Endothelial cell of umbilical vein (primary cell): ENCODE results near the gene SCAPER. TPM values are rescaled to one million over a fixed set of nuclear protein-coding genes. Genes with fewer than 3 reads are reported as not detected.

Source experiments
- BruUV-seq: library from RNA; stranded (reverse); fragments of 400-500 nt; replicated peaks from 2 replicates; lab custom pipeline; 2021; lab: Mats Ljungman, UMichigan
- CTCF ChIA-PET: fragments of 300-600, 350-600 bp; sonication (Branson Sonifier 250); formaldehyde crosslinking; loops from one replicate; lab custom pipeline; 2021; ENCODE audit warnings: antibody characterized with exemption, inconsistent platforms; lab: Charles Lee
- POLR2A ChIA-PET: fragments of 300-600, 350-600 bp; sonication (Branson Sonifier 250); formaldehyde crosslinking; loops from one replicate; lab custom pipeline; 2021; ENCODE audit warnings: antibody characterized with exemption, inconsistent platforms; lab: Charles Lee
- DNase-seq: peaks from one replicate; pipeline ENCODE4 v3.0.0-alpha.2; 2011; ENCODE audit warnings: low read depth, low spot score
- FAIRE-seq: peaks from 2 replicates; lab custom pipeline; 2011; peaks lifted over from hg19 to GRCh38; lab: Jason Lieb, UNC
- H2AFZ ChIP-seq: 2 replicates; pipeline ENCODE4 v1.6.0; 2012; ENCODE audit warnings: low read depth, low read length, control low read depth, inconsistent platforms
- H3K27ac ChIP-seq: 2 replicates; pipeline ENCODE4 v1.5.1; 2011; ENCODE audit warnings: low read depth, mild to moderate bottlenecking, control low read depth, low read length, moderate library complexity; ENCODE audit not compliant: insufficient read depth
- H3K27me3 ChIP-seq, 2 experiments: 2 replicates each; pipeline versions ENCODE4 v1.6.0 to v1.6.1; 2011; ENCODE audit warnings: low read length in 2 of 2, mixed read lengths in 1 of 2; ENCODE audit not compliant: control insufficient read depth in 2 of 2, insufficient read depth in 2 of 2
- H3K36me3 ChIP-seq, 2 experiments: 2 replicates in 1 of 2; 3 replicates in 1 of 2; pipeline ENCODE4 v1.5.1; 2011; ENCODE audit warnings: low read length in 2 of 2, mild to moderate bottlenecking in 1 of 2, moderate library complexity in 1 of 2; ENCODE audit not compliant: control insufficient read depth in 2 of 2, insufficient read depth in 2 of 2; ENCODE audit errors: extremely low read depth in 1 of 2
- H3K4me1 ChIP-seq: 3 replicates; pipeline ENCODE4 v1.5.1; 2011; ENCODE audit warnings: mild to moderate bottlenecking, low read length; ENCODE audit not compliant: control insufficient read depth, insufficient read depth; ENCODE audit errors: extremely low read depth
- H3K4me2 ChIP-seq: 2 replicates; pipeline ENCODE4 v1.6.1; 2011; ENCODE audit warnings: low read length, control low read depth, mixed read lengths; ENCODE audit not compliant: insufficient read depth
- H3K4me3 ChIP-seq, 3 experiments: fragments of 200-600 bp in 1 of 3; sonication (generic), shearing (Covaris generic) in 1 of 3; replicated peaks in 1 of 3; 2 replicates each; pipeline ENCODE4 v1.5.1; 2011 to 2016; ENCODE audit warnings: control low read depth in 3 of 3, low read length in 3 of 3, mild to moderate bottlenecking in 2 of 3, inconsistent platforms in 1 of 3, low read depth in 1 of 3, moderate library complexity in 1 of 3; ENCODE audit not compliant: insufficient read depth in 1 of 3
- H3K79me2 ChIP-seq: 2 replicates; pipeline ENCODE4 v1.6.0; 2012; ENCODE audit warnings: low read length, inconsistent platforms; ENCODE audit not compliant: control insufficient read depth, insufficient read depth
- H3K9ac ChIP-seq: replicated peaks from 2 replicates; pipeline ENCODE3; 2011; ENCODE audit warnings: low read length, control low read depth; ENCODE audit not compliant: insufficient read depth; ENCODE audit errors: extremely low read depth
- H3K9me1 ChIP-seq: replicated peaks from 3 replicates; pipeline ENCODE4 v1.6.0; 2011; ENCODE audit warnings: mild to moderate bottlenecking, low read length; ENCODE audit not compliant: control insufficient read depth, insufficient read depth; ENCODE audit errors: extremely low read depth
- H3K9me3 ChIP-seq: replicated peaks from 2 replicates; pipeline ENCODE4 v1.5.1; 2012; ENCODE audit warnings: low read length, inconsistent platforms; ENCODE audit not compliant: control insufficient read depth, insufficient read depth
- H4K20me1 ChIP-seq: replicated peaks from 2 replicates; pipeline ENCODE3; 2011; ENCODE audit warnings: mild to moderate bottlenecking, low read length; ENCODE audit not compliant: control insufficient read depth, insufficient read depth; ENCODE audit errors: extremely low read depth
- EZH2 ChIP-seq: IDR thresholded peaks from 2 replicates; pipeline ENCODE4 v1.6.1; 2012; ENCODE audit warnings: borderline replicate concordance, low read depth, mild to moderate bottlenecking, moderate library complexity, low read length, inconsistent platforms; ENCODE audit not compliant: severe bottlenecking
- FOS ChIP-seq: IDR thresholded peaks from 2 replicates; pipeline ENCODE4 v1.6.1; 2011; ENCODE audit warnings: mild to moderate bottlenecking, low read length, moderate library complexity, borderline replicate concordance; ENCODE audit not compliant: insufficient read depth
- GATA2 ChIP-seq: IDR thresholded peaks from 2 replicates; pipeline ENCODE4 v1.7.0; 2011; ENCODE audit warnings: low read depth, mild to moderate bottlenecking, moderate library complexity, mixed read lengths, low read length; ENCODE audit not compliant: insufficient read length, insufficient read depth
- JUN ChIP-seq: IDR thresholded peaks from 2 replicates; pipeline ENCODE4 v1.6.1; 2011; ENCODE audit warnings: borderline replicate concordance, low read depth; ENCODE audit not compliant: insufficient read length, insufficient read depth
- MYC ChIP-seq: IDR thresholded peaks from one replicate; pipeline ENCODE4 v1.6.1; 2011; ENCODE audit warnings: mild to moderate bottlenecking, low read depth, low read length
- POLR2A ChIP-seq: IDR thresholded peaks from 2 replicates; pipeline ENCODE4 v1.6.1; 2012; ENCODE audit warnings: low read depth, mild to moderate bottlenecking, control low read depth, low read length
- POLR2AphosphoS5 ChIP-seq: IDR thresholded peaks from 2 replicates; pipeline ENCODE4 v1.6.1; 2012; ENCODE audit warnings: low read depth, mild to moderate bottlenecking, control low read depth, low read length, moderate library complexity; ENCODE audit not compliant: insufficient read depth
- dilution Hi-C: fragments of 300-500 bp; cut with MboI; formaldehyde crosslinking; loops from one replicate; pipeline ENCODE4 v1.15.0; 2019; ENCODE audit warnings: low sequenced_read_pairs; ENCODE audit not compliant: extremely low pct_ligation_motif_present
- intact Hi-C: fragments of 100-400 bp; cut with micrococcal nuclease; formaldehyde crosslinking; loops from one replicate; pipeline ENCODE4 v1.10.0; 2022
- polyA plus RNA-seq, 4 experiments: library from polyadenylated mRNA; depleted of rRNA in 3 of 4; stranded (reverse) in 3 of 4; unstranded in 1 of 4; fragments of >200 nt; gene quantifications; 2 replicates each; pipeline versions ENCODE4 v1.2.1 to v1.2.3, GENCODE V29; 2011 to 2012; ENCODE audit warnings: missing spikeins in 1 of 4
- total RNA-seq: library from RNA; stranded (reverse); gene quantifications from 2 replicates; pipeline ENCODE4 v1.2.3, GENCODE V29; 2021
- TF ChIP-seq, protein P1 (sequence below): IDR thresholded peaks from 2 replicates; pipeline ENCODE4 v1.6.1; 2011; ENCODE audit not compliant: insufficient read depth, insufficient read length
- TF ChIP-seq, protein P2 (sequence below), 2 donors: IDR thresholded peaks; 1 replicate in 1 of 2; 2 replicates in 1 of 2; pipeline ENCODE4 v1.5.1; 2011; ENCODE audit warnings: low read length in 2 of 2, mild to moderate bottlenecking in 2 of 2, moderate library complexity in 2 of 2, control low read depth in 1 of 2, inconsistent platforms in 1 of 2, low read depth in 1 of 2; ENCODE audit not compliant: insufficient read depth in 1 of 2; ENCODE audit errors: extremely low read depth in 1 of 2

Gene SCAPER
- total and polyA plus RNA-seq, 2 donors (not counting 3 experiments of a cell fraction or from before 2014, with no cell fraction given), result 2.7 to 12.7 TPM

DNA sequence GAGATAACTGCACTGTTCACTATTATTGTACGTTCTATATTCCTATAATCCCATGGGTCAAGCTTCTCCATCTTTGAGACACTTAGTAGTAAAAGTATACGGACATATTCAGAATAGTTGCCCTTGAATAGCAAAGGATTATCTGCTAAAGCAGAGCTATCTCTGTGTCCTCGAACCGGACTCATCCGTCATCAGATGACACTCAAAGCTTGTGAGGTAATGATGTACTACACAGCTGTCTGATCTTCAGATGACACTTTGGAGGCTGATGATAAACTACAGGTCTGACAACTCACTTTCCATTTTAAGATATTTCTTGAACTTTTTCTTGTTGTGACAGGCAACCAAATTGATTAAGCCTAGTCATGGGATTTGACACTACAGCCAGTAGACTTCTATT, 240.2 kb downstream of the SCAPER start:
- Histone ChIP-seq H3K4me2 (no peak overlapping the region), H3K36me3 (no peaks in the 10 kb centered on the region), H2AFZ (no peak overlapping the region), H3K4me1 (no peaks in the 10 kb centered on the region), H3K27me3 (no peaks in the 10 kb centered on the region), H3K9ac (no peak overlapping the region), H3K9me3 (no peaks in the 10 kb centered on the region), H3K79me2 (no peaks in the 10 kb centered on the region), H3K9me1 (no peaks in the 10 kb centered on the region), H4K20me1 (no peaks in the 10 kb centered on the region), H3K27ac (no peak overlapping the region), H3K4me3 (no peak overlapping the region)
- FAIRE-seq (no peak), DNase-seq (no peak)
- BruUV-seq, result no TSS peak
- ChIA-PET CTCF (no interaction called here), POLR2A (no interaction called here)
- intact Hi-C loops, result no loop called here
- dilution Hi-C loops, result no loop called here
- TF ChIP-seq EZH2 (no peak), JUN (no peak), POLR2A (no peak), GATA2 (no peak), MYC (no peak), FOS (no peak), POLR2AphosphoS5 (no peak)
- TF ChIP-seq, protein P1, sequence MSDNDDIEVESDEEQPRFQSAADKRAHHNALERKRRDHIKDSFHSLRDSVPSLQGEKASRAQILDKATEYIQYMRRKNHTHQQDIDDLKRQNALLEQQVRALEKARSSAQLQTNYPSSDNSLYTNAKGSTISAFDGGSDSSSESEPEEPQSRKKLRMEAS, result no peak
- TF ChIP-seq, protein P2, sequence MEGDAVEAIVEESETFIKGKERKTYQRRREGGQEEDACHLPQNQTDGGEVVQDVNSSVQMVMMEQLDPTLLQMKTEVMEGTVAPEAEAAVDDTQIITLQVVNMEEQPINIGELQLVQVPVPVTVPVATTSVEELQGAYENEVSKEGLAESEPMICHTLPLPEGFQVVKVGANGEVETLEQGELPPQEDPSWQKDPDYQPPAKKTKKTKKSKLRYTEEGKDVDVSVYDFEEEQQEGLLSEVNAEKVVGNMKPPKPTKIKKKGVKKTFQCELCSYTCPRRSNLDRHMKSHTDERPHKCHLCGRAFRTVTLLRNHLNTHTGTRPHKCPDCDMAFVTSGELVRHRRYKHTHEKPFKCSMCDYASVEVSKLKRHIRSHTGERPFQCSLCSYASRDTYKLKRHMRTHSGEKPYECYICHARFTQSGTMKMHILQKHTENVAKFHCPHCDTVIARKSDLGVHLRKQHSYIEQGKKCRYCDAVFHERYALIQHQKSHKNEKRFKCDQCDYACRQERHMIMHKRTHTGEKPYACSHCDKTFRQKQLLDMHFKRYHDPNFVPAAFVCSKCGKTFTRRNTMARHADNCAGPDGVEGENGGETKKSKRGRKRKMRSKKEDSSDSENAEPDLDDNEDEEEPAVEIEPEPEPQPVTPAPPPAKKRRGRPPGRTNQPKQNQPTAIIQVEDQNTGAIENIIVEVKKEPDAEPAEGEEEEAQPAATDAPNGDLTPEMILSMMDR (IDR thresholded peaks at IDR 0.05; ENCODE audit: extremely low read depth in 1 of 2, insufficient read depth in 1 of 2, low read depth in 1 of 2, low read length in 2 of 2), result no peak
